ENCODE data around the gene GAB2.

DNA sequence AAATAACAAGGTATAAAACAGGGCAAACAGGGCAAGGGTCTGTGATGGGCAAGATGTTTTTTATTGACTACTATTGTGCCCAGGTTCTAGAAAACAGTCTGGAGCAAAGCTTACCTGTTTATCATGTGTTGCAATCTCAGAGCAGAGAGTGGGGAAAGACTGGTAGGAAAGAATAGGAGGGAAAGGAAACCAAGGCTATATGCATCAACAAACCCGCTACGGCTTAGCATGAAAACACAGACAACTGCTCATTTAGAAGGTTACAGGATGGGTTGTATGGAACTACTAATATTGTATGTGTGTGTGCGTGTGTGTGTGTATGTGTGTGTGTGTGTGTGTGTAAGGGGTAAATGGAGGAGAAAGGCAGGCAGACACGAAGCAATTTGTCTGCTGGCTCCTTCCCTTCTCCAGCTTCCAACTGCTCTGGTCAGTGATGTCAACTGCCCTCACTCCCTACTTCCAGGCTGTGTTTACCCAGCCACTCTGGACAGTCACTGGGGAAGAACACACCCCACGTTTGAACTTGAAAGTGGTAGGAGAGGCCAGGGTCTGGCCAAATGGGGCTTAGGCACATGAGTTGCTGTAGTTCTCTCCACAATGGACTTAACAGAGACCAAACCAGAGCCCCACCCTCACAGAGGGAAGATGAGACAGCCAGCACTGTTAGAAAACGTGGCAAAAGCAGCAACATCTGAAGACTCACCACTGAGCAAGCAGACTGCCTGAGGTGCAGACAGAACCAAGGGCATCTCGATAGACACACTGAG lies 47.0 kb downstream of the GAB2 start:
- TF ChIP-seq, protein P1, sequence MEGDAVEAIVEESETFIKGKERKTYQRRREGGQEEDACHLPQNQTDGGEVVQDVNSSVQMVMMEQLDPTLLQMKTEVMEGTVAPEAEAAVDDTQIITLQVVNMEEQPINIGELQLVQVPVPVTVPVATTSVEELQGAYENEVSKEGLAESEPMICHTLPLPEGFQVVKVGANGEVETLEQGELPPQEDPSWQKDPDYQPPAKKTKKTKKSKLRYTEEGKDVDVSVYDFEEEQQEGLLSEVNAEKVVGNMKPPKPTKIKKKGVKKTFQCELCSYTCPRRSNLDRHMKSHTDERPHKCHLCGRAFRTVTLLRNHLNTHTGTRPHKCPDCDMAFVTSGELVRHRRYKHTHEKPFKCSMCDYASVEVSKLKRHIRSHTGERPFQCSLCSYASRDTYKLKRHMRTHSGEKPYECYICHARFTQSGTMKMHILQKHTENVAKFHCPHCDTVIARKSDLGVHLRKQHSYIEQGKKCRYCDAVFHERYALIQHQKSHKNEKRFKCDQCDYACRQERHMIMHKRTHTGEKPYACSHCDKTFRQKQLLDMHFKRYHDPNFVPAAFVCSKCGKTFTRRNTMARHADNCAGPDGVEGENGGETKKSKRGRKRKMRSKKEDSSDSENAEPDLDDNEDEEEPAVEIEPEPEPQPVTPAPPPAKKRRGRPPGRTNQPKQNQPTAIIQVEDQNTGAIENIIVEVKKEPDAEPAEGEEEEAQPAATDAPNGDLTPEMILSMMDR (IDR thresholded peaks at IDR 0.05) = no peak
- no peak for TF ChIP-seq POLR2A (IDR thresholded peaks at IDR 0.05)
